HepG2 (cell line): ENCODE measurements around the gene PITHD1. TPM values are rescaled to one million over a fixed set of nuclear protein-coding genes. Genes with fewer than 3 reads are reported as not detected.

Experiments
- AGO1 ChIP-seq: fragments of 200-400 bp; formaldehyde crosslinking; IDR thresholded peaks from 2 replicates; pipeline ENCODE4 v1.6.1; 2017; ENCODE audit warnings: mild to moderate bottlenecking, low read depth, low read length, moderate library complexity; ENCODE audit not compliant: poor library complexity, severe bottlenecking
- CCAR2 ChIP-seq: fragments of 200-400 bp; formaldehyde crosslinking; optimal IDR thresholded peaks from 2 replicates; pipeline ENCODE3; 2018; ENCODE audit warnings: low read depth, mild to moderate bottlenecking, low read length, moderate library complexity
- CENPX ChIP-seq: sonication (generic); formaldehyde crosslinking; IDR thresholded peaks from 2 replicates; pipeline ENCODE4 v1.9.0; 2021; ENCODE audit warnings: mild to moderate bottlenecking, missing genetic modification reagents, moderate library complexity
- CREBL2 ChIP-seq: sonication (generic); formaldehyde crosslinking; IDR thresholded peaks from 2 replicates; pipeline ENCODE4 v1.8.1; 2023; ENCODE audit warnings: missing genetic modification reagents, mild to moderate bottlenecking, borderline replicate concordance
- DNMT3B ChIP-seq: conservative IDR thresholded peaks from 2 replicates; pipeline ENCODE4 v1.6.1; 2016; ENCODE audit warnings: missing biosample characterization, control low read depth
- DPF2 ChIP-seq: sonication (generic); formaldehyde crosslinking; IDR thresholded peaks from 2 replicates; pipeline ENCODE4 v1.4.0; 2020; ENCODE audit warnings: mild to moderate bottlenecking, low read depth, missing genetic modification reagents, borderline replicate concordance
- FLYWCH1 ChIP-seq: sonication (generic); formaldehyde crosslinking; IDR thresholded peaks from 2 replicates; pipeline ENCODE4 v1.8.1; 2023; ENCODE audit warnings: mild to moderate bottlenecking, missing genetic modification reagents
- FOXK2 ChIP-seq: fragments of 450-650 bp; IDR thresholded peaks from 2 replicates; pipeline ENCODE4 v1.6.1; 2016
- GTF2F1 ChIP-seq: fragments of 150-350 bp; IDR thresholded peaks from 2 replicates; pipeline ENCODE4 v1.6.1; 2014; ENCODE audit warnings: low read length
- GZF1 ChIP-seq: sonication (generic); formaldehyde crosslinking; IDR thresholded peaks from 2 replicates; pipeline ENCODE4 v1.5.1; 2020; ENCODE audit warnings: mild to moderate bottlenecking, missing genetic modification reagents
- HDAC6 ChIP-seq: fragments of 200-600 bp; sonication (generic); IDR thresholded peaks from 2 replicates; pipeline ENCODE4 v1.7.0; 2017; ENCODE audit warnings: mild to moderate bottlenecking, antibody characterized with exemption, low read length, low read depth
- KDM1A ChIP-seq: IDR thresholded peaks from 2 replicates; pipeline ENCODE4 v1.6.1; 2016; ENCODE audit warnings: missing compliant biosample characterization
- KDM5A ChIP-seq: fragments of 200-600 bp; sonication (generic); IDR thresholded peaks from 2 replicates; pipeline ENCODE4 v1.7.0; 2018; ENCODE audit warnings: antibody characterized with exemption, mild to moderate bottlenecking, low read length, borderline replicate concordance
- NCOA5 ChIP-seq: sonication (generic); formaldehyde crosslinking; IDR thresholded peaks from 2 replicates; pipeline ENCODE4 v1.4.0; 2020; ENCODE audit warnings: missing genetic modification reagents
- NFKBIZ ChIP-seq: IDR thresholded peaks from 2 replicates; pipeline ENCODE4 v1.6.1; 2018; ENCODE audit warnings: missing genetic modification reagents, missing compliant biosample characterization
- PAWR ChIP-seq: sonication (generic); formaldehyde crosslinking; IDR thresholded peaks from 2 replicates; pipeline ENCODE4 v1.4.0; 2020; ENCODE audit warnings: missing genetic modification reagents, mild to moderate bottlenecking, borderline replicate concordance
- PAX8 ChIP-seq: sonication (generic); formaldehyde crosslinking; IDR thresholded peaks from 2 replicates; pipeline ENCODE4 v1.8.0; 2022; ENCODE audit warnings: mild to moderate bottlenecking, missing genetic modification reagents, borderline replicate concordance
- PHF21A ChIP-seq: sonication (generic); formaldehyde crosslinking; IDR thresholded peaks from 2 replicates; pipeline ENCODE4 v1.5.0; 2020; ENCODE audit warnings: mild to moderate bottlenecking, missing genetic modification reagents
- SATB2 ChIP-seq: sonication (generic); formaldehyde crosslinking; IDR thresholded peaks from 2 replicates; pipeline ENCODE4 v1.5.0; 2020; ENCODE audit warnings: missing genetic modification reagents
- SP140L ChIP-seq: sonication (generic); formaldehyde crosslinking; IDR thresholded peaks from 2 replicates; pipeline ENCODE4 v1.4.0; 2020; ENCODE audit warnings: missing genetic modification reagents, borderline replicate concordance
- SRY ChIP-seq: sonication (generic); formaldehyde crosslinking; IDR thresholded peaks from 2 replicates; pipeline ENCODE4 v1.8.0; 2022; ENCODE audit warnings: mild to moderate bottlenecking, missing genetic modification reagents
- ZBTB42 ChIP-seq: sonication (generic); formaldehyde crosslinking; IDR thresholded peaks from 2 replicates; pipeline ENCODE4 v1.5.0; 2020; ENCODE audit warnings: mild to moderate bottlenecking, missing genetic modification reagents
- ZNF17 ChIP-seq: sonication (generic); formaldehyde crosslinking; IDR thresholded peaks from 2 replicates; pipeline ENCODE4 v1.5.0; 2020; ENCODE audit warnings: mild to moderate bottlenecking, missing genetic modification reagents
- ZNF207 ChIP-seq: fragments of 450-650 bp; IDR thresholded peaks from 2 replicates; pipeline ENCODE4 v1.6.1; 2016; ENCODE audit warnings: antibody characterized with exemption, borderline replicate concordance
- ZNF317 ChIP-seq: sonication (generic); formaldehyde crosslinking; IDR thresholded peaks from 2 replicates; pipeline ENCODE4 v1.5.0; 2020; ENCODE audit warnings: mild to moderate bottlenecking, missing genetic modification reagents
- ZNF329 ChIP-seq: sonication (generic); formaldehyde crosslinking; IDR thresholded peaks from 2 replicates; pipeline ENCODE4 v1.9.0; 2021; ENCODE audit warnings: low read depth, mild to moderate bottlenecking, missing genetic modification reagents
- ZNF337 ChIP-seq: sonication (generic); formaldehyde crosslinking; IDR thresholded peaks from 2 replicates; pipeline ENCODE4 v1.5.1; 2020; ENCODE audit warnings: missing genetic modification reagents, low read depth, mild to moderate bottlenecking, borderline replicate concordance
- ZNF577 ChIP-seq: sonication (generic); formaldehyde crosslinking; IDR thresholded peaks from 2 replicates; pipeline ENCODE4 v1.4.0; 2020; ENCODE audit warnings: mild to moderate bottlenecking, low read depth, missing genetic modification reagents, borderline replicate concordance
- ZNF777 ChIP-seq: sonication (generic); formaldehyde crosslinking; IDR thresholded peaks from 2 replicates; pipeline ENCODE4 v1.4.0; 2020; ENCODE audit warnings: missing genetic modification reagents
- ZNF83 ChIP-seq: sonication (generic); formaldehyde crosslinking; IDR thresholded peaks from 2 replicates; pipeline ENCODE4 v1.4.0; 2020; ENCODE audit warnings: missing genetic modification reagents, mild to moderate bottlenecking, borderline replicate concordance
- ZNF883 ChIP-seq: sonication (generic); formaldehyde crosslinking; IDR thresholded peaks from 2 replicates; pipeline ENCODE4 v1.5.1; 2020; ENCODE audit warnings: mild to moderate bottlenecking, missing genetic modification reagents; ENCODE audit errors: not compliant biosample characterization
- polyA plus RNA-seq, 8 experiments: library from polyadenylated mRNA; depleted of rRNA in 3 of 8; stranded (reverse) in 7 of 8; unstranded in 1 of 8; fragments of >200 nt; fragmentation: Illumina TruSeq in 4 of 8; extraction: Trizol in 4 of 8; gene quantifications; 2 replicates each; pipeline versions ENCODE4 v1.2.1 to v1.2.3, GENCODE V29; 2011 to 2016; ENCODE audit warnings: low read depth in 4 of 8, missing spikeins in 1 of 8, mixed read lengths in 1 of 8; ENCODE audit not compliant: insufficient read depth in 1 of 8
- total RNA-seq, 5 experiments: library from RNA; depleted of rRNA; stranded (reverse); fragments of >200 nt; fragmentation: Illumina TruSeq; extraction: Trizol; gene quantifications; 2 replicates each; pipeline ENCODE4 v1.2.3, GENCODE V29; 2016; ENCODE audit warnings: low read depth in 1 of 5
- TF ChIP-seq, protein P1 (sequence below): sonication (generic); formaldehyde crosslinking; IDR thresholded peaks from 2 replicates; pipeline ENCODE4 v1.8.1; 2023; ENCODE audit warnings: mild to moderate bottlenecking, missing genetic modification reagents

PITHD1 gene
- total and polyA plus RNA-seq, 2 of the 13 experiments (the other 11 are each of a cell fraction or from before 2014, with no cell fraction given) = 28.0 to 37.3 TPM

DNA sequence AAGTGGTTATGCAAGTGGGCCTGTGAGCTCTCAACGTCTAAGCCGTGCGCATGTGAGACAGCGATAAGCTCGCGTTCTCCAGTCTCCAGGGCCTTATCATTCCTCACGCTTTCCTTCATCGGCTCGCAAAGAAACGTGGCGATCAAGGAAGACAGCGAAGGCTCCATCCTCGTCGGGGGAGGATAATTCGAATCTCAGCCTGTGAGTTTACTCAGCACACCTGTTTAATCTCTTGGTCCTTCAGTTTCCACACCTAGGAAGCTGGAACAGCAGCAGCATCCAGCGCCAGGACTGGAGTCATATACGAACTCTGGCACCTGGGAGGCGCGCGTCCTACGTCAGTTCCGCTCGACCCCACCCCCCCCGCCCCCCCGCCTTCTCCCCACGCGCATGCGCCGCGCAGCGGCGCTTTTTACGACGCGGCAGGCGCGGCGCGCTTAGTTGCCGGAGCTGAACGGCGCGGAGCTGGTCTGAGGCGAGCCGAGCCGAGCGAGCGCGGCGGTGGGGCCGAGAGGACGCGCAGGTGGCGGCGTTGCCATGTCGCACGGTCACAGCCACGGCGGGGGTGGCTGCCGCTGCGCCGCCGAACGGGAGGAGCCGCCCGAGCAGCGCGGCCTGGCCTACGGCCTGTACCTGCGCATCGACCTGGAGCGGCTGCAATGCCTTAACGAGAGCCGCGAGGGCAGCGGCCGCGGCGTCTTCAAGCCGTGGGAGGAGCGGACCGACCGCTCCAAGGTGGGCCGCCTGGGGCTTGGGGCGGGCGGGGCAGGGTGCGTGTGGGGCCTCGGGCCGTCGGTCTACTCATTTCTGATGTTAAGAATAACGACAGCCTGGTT, at the start of gene PITHD1 (continued):
- no peak for TF ChIP-seq AGO1
- no peak for TF ChIP-seq ZNF207
- TF ChIP-seq SP140L (CRISPR knock-in tag) = peak; percentile 68; the same call in 1 of the 2 replicates
- peak; percentile 71 for TF ChIP-seq ZNF777 (CRISPR knock-in tag)
- 0 out of 2 replicates have a peak, but pooled peaks have one; percentile 23 for TF ChIP-seq PAX8 (CRISPR knock-in tag)
- no peak for TF ChIP-seq GZF1
- TF ChIP-seq CENPX (CRISPR knock-in tag) = no peak
- TF ChIP-seq SRY (CRISPR knock-in tag) = peak; percentile 98; the same call in 1 of the 2 replicates
- no peak for TF ChIP-seq DNMT3B (CRISPR knock-in tag)
- TF ChIP-seq KDM1A (CRISPR knock-in tag) = 0 out of 2 replicates have a peak, but pooled peaks have one; percentile 62
- no peak for TF ChIP-seq NFKBIZ
- no peak for TF ChIP-seq CCAR2
- no peak for TF ChIP-seq PHF21A
- no peak for TF ChIP-seq ZNF17 (CRISPR knock-in tag)
- no peak for TF ChIP-seq CREBL2 (CRISPR knock-in tag)
- TF ChIP-seq ZNF83 = no peak
- peak; percentile 55; the same call in 1 of the 2 replicates for TF ChIP-seq KDM5A
- peak; percentile 81 for TF ChIP-seq ZNF883 (CRISPR knock-in tag)
- no peak for TF ChIP-seq FOXK2
- no peak for TF ChIP-seq SATB2 (CRISPR knock-in tag)
- TF ChIP-seq GTF2F1 = no peak
- TF ChIP-seq, protein P1, sequence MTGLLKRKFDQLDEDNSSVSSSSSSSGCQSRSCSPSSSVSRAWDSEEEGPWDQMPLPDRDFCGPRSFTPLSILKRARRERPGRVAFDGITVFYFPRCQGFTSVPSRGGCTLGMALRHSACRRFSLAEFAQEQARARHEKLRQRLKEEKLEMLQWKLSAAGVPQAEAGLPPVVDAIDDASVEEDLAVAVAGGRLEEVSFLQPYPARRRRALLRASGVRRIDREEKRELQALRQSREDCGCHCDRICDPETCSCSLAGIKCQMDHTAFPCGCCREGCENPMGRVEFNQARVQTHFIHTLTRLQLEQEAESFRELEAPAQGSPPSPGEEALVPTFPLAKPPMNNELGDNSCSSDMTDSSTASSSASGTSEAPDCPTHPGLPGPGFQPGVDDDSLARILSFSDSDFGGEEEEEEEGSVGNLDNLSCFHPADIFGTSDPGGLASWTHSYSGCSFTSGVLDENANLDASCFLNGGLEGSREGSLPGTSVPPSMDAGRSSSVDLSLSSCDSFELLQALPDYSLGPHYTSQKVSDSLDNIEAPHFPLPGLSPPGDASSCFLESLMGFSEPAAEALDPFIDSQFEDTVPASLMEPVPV (CRISPR knock-in tag) = no peak
- no peak for TF ChIP-seq ZNF577 (CRISPR knock-in tag)
- TF ChIP-seq FLYWCH1 (CRISPR knock-in tag) = no peak
- peak; percentile 91 for TF ChIP-seq ZNF329 (CRISPR knock-in tag)
- TF ChIP-seq NCOA5 = no peak
- TF ChIP-seq ZBTB42 = peak; percentile 73; the same call in 1 of the 2 replicates
- TF ChIP-seq ZNF317 = peak; percentile 79
- TF ChIP-seq DPF2 (CRISPR knock-in tag) = no peak
- no peak for TF ChIP-seq PAWR
- TF ChIP-seq HDAC6 = no peak
- no peak for TF ChIP-seq ZNF337
